Measurements from ENCODE around the gene OR10T2. TPM values are rescaled to one million over a fixed set of nuclear protein-coding genes. Genes with fewer than 3 reads are reported as not detected.

The OR10T2 gene
- polyA plus RNA-seq, 3 donors, result not detected

DNA sequence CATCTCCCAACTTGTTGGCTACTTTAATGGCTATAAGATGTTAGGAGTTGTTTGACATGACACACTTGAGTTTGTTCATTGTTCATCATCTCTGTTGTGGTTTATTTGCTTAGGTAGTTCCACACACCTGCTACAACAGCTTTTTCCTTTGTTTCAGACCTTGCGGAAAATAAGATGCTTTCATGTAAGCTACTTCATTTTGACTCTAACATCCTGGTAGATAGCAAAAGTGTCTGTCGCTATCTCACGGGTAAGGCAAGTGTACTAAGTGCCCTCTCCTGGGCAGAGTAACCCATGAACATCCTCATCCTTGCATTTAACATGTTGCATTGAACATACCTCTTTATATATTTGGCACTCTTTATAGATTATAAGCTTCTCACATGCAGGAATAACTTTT lies 1.6 kb upstream of the OR10T2 start:
- H3K9me3 Mint-ChIP-seq, result peaks cover 0 to 3% (median 0%) of the 10 kb centered on the region in 7 donors
- no peak overlapping the region for H3K4me3 ChIP-seq (replicated peaks in 1 of 3; ENCODE audit: low read depth in 2 of 3, low read length in 3 of 3)
- no peaks in the 10 kb centered on the region for H3K79me2 ChIP-seq (ENCODE audit: insufficient read depth, low read length)
- TF ChIP-seq, protein P1, sequence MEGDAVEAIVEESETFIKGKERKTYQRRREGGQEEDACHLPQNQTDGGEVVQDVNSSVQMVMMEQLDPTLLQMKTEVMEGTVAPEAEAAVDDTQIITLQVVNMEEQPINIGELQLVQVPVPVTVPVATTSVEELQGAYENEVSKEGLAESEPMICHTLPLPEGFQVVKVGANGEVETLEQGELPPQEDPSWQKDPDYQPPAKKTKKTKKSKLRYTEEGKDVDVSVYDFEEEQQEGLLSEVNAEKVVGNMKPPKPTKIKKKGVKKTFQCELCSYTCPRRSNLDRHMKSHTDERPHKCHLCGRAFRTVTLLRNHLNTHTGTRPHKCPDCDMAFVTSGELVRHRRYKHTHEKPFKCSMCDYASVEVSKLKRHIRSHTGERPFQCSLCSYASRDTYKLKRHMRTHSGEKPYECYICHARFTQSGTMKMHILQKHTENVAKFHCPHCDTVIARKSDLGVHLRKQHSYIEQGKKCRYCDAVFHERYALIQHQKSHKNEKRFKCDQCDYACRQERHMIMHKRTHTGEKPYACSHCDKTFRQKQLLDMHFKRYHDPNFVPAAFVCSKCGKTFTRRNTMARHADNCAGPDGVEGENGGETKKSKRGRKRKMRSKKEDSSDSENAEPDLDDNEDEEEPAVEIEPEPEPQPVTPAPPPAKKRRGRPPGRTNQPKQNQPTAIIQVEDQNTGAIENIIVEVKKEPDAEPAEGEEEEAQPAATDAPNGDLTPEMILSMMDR (IDR thresholded peaks at IDR 0.05), result no peak
- no peak overlapping the region for H3K4me3 Mint-ChIP-seq
- H3K9me3 ChIP-seq (replicated peaks in 1 of 2; ENCODE audit: control insufficient read depth in 1 of 2, insufficient read depth in 1 of 2, low read length in 2 of 2), result no peaks in the 10 kb centered on the region
- H3K4me1 ChIP-seq (ENCODE audit: control insufficient read depth in 1 of 2, insufficient read depth in 2 of 2, low read length in 2 of 2), result no peaks in the 10 kb centered on the region
- DNase-seq, result no peak
- no peak overlapping the region for H3K27ac Mint-ChIP-seq
- no peak overlapping the region for H3K27ac ChIP-seq (ENCODE audit: low read depth in 1 of 2, low read length in 2 of 2)
- H3K9ac ChIP-seq (ENCODE audit: insufficient read depth, low read length, poor library complexity, severe bottlenecking), result no peak overlapping the region
- no peak overlapping the region for H2AFZ ChIP-seq (ENCODE audit: insufficient read depth, low read depth, low read length, poor library complexity, severe bottlenecking)
- 100% methylated on average over 3 of the region's 3 CpGs for WGBS (ENCODE audit: insufficient coverage)
- peaks cover 0 to 1% (median 0%) of the 10 kb centered on the region in 3 donors for H3K27me3 Mint-ChIP-seq (ENCODE audit: low read depth in 3 of 3)
- no peak overlapping the region for H3K4me2 ChIP-seq (replicated peaks; ENCODE audit: extremely low read depth, low read length, poor library complexity, severe bottlenecking)
- H3K36me3 Mint-ChIP-seq, result no peaks in the 10 kb centered on the region
- intact Hi-C loops (cut with micrococcal nuclease), result no loop called here
- no peaks in the 10 kb centered on the region for H4K20me1 ChIP-seq (ENCODE audit: insufficient read depth, low read length)
- H3K4me1 Mint-ChIP-seq, result peaks cover 5% of the 10 kb centered on the region
- H3K36me3 ChIP-seq (replicated peaks in 1 of 2; ENCODE audit: control insufficient read depth in 1 of 2, insufficient read depth in 2 of 2, low read length in 2 of 2), result no peaks in the 10 kb centered on the region
- H3K27me3 ChIP-seq (ENCODE audit: control insufficient read depth in 2 of 2, insufficient read depth in 2 of 2, low read length in 2 of 2), result peaks cover 0 to 2% of the 10 kb centered on the region in 2 donors

DNA sequence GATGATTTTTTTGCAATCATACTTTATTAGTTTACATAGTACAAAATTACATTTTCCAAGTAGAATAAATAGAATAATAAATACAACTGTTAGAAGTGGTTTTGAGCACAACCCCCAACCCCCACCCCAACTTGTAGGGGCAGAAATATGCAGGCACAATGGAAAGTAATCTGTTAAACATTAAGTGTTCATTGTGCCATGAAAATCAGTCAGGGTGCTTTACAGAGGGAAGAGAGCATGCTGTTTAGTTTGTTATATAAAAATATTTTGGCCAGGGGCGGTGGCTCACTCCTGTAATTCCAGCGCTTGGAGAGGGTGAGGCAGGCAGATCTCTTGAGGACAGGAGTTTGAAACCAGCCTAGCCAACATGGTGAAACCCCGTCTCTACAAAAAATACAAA lies 2.6 kb downstream of the OR10T2 start:
- Mint-ChIP-seq H3K9me3 (peaks cover 0 to 3% (median 0%) of the 10 kb centered on the region in 7 donors), H3K4me3 (no peak overlapping the region), H3K27ac (peak overlapping the region in 1 of 7 donors; percentile 13), H3K27me3 (ENCODE audit: low read depth in 3 of 3) (peaks cover 0 to 5% (median 0%) of the 10 kb centered on the region in 3 donors), H3K4me1 (peaks cover 12% of the 10 kb centered on the region), H3K36me3 (no peaks in the 10 kb centered on the region)
- H3K79me2 ChIP-seq (ENCODE audit: insufficient read depth, low read length), result no peaks in the 10 kb centered on the region
- no peak overlapping the region for H3K4me2 ChIP-seq (replicated peaks; ENCODE audit: extremely low read depth, low read length, poor library complexity, severe bottlenecking)
- no peak overlapping the region for H3K9ac ChIP-seq (ENCODE audit: insufficient read depth, low read length, poor library complexity, severe bottlenecking)
- no peak overlapping the region for H2AFZ ChIP-seq (ENCODE audit: insufficient read depth, low read depth, low read length, poor library complexity, severe bottlenecking)
- H3K4me3 ChIP-seq (replicated peaks in 1 of 3; ENCODE audit: low read depth in 2 of 3, low read length in 3 of 3), result no peak overlapping the region
- H3K9me3 ChIP-seq (replicated peaks in 1 of 2; ENCODE audit: control insufficient read depth in 1 of 2, insufficient read depth in 1 of 2, low read length in 2 of 2), result no peaks in the 10 kb centered on the region
- H3K4me1 ChIP-seq (ENCODE audit: control insufficient read depth in 1 of 2, insufficient read depth in 2 of 2, low read length in 2 of 2), result peaks cover 0 to 6% of the 10 kb centered on the region in 2 donors
- H3K27ac ChIP-seq (ENCODE audit: low read depth in 1 of 2, low read length in 2 of 2), result no peak overlapping the region
- TF ChIP-seq, protein P1 (IDR thresholded peaks at IDR 0.05), result no peak
- no peaks in the 10 kb centered on the region for H3K36me3 ChIP-seq (replicated peaks in 1 of 2; ENCODE audit: control insufficient read depth in 1 of 2, insufficient read depth in 2 of 2, low read length in 2 of 2)
- WGBS (ENCODE audit: insufficient coverage), result 100% methylated on average over 2 of the region's 3 CpGs
- H3K27me3 ChIP-seq (ENCODE audit: control insufficient read depth in 2 of 2, insufficient read depth in 2 of 2, low read length in 2 of 2), result peaks cover 0 to 2% of the 10 kb centered on the region in 2 donors
- no peak for DNase-seq
- intact Hi-C loops (cut with micrococcal nuclease), result no loop called here
- no peaks in the 10 kb centered on the region for H4K20me1 ChIP-seq (ENCODE audit: insufficient read depth, low read length)
